HCT116 (cell line): ENCODE data around the gene PJA2. TPM values are rescaled to one million over a fixed set of nuclear protein-coding genes. Genes with fewer than 3 reads are reported as not detected.

Experiments
- ATAC-seq: fragments of 200-7000 bp; cut with Tn5 transposase; 2 replicates; pipeline ENCODE4 v1.9.1; 2020; ENCODE audit warnings: mild to moderate bottlenecking, moderate library complexity
- BruUV-seq: library from RNA; stranded (reverse); fragments of 400-500 nt; replicated peaks from 2 replicates; lab custom pipeline; 2021; lab: Mats Ljungman, UMichigan
- CTCF ChIA-PET: fragments of 300-600 bp; sonication (Branson Sonifier 250); formaldehyde crosslinking; loops from one replicate; lab custom pipeline; 2021; ENCODE audit warnings: antibody characterized with exemption; lab: Charles Lee
- POLR2A ChIA-PET: fragments of 300-600, 350-600 bp; sonication (Branson Sonifier 250); formaldehyde crosslinking; loops from one replicate; lab custom pipeline; 2021; ENCODE audit warnings: antibody characterized with exemption; lab: Charles Lee
- RAD21 ChIA-PET, 2 experiments: fragments of 300-600 bp; sonication (Branson Sonifier 250); formaldehyde crosslinking; loops; one replicate each; lab custom pipeline; 2023; ENCODE audit warnings: low total read pairs in 2 of 2; ENCODE audit not compliant: uncharacterized antibody in 2 of 2, unreplicated experiment in 2 of 2, low non-redundant PET in 1 of 2; lab: Charles Lee
- DNase-seq: peaks from one replicate; pipeline ENCODE4 v3.0.0-alpha.2; 2010; ENCODE audit warnings: low read depth, low spot score
- H2AFZ ChIP-seq: fragments of 200-600 bp; shearing (Covaris generic), sonication (generic); 2 replicates; pipeline ENCODE4 v1.6.1; 2017; ENCODE audit warnings: low read depth, mixed run types, mixed read lengths, antibody characterized with exemption, low read length; ENCODE audit not compliant: poor library complexity, severe bottlenecking
- H3K27ac ChIP-seq: 2 replicates; pipeline ENCODE4 v1.5.1; 2012; ENCODE audit warnings: low read depth, low read length
- H3K27me3 ChIP-seq: fragments of 200-600 bp; sonication (generic); 2 replicates; pipeline ENCODE4 v1.6.1; 2016; ENCODE audit warnings: mixed run types, low read length, mixed read lengths; ENCODE audit not compliant: insufficient read depth
- H3K36me3 ChIP-seq, 2 experiments: fragments of 200-500 bp in 1 of 2; fragments of 200-600 bp in 1 of 2; sonication (Bioruptor generic) in 1 of 2; sonication (generic) in 1 of 2; 2 replicates each; pipeline versions ENCODE4 v1.5.1 to v1.6.1; 2014 to 2016; ENCODE audit warnings: low read length in 2 of 2, inconsistent platforms in 1 of 2, mixed read lengths in 1 of 2, mixed run types in 1 of 2; ENCODE audit not compliant: insufficient read depth in 2 of 2, control insufficient read depth in 1 of 2
- H3K4me1 ChIP-seq, 2 experiments: fragments of 200-600 bp in 1 of 2; sonication (generic) in 1 of 2; 2 replicates each; pipeline versions ENCODE4 v1.5.1 to v1.6.1; 2012 to 2017; ENCODE audit warnings: low read length in 2 of 2, inconsistent platforms in 1 of 2, mild to moderate bottlenecking in 1 of 2, mixed read lengths in 1 of 2, mixed run types in 1 of 2, moderate library complexity in 1 of 2; ENCODE audit not compliant: insufficient read depth in 2 of 2, control insufficient read depth in 1 of 2
- H3K4me2 ChIP-seq: fragments of 200-600 bp; sonication (generic); 2 replicates; pipeline ENCODE4 v1.6.1; 2017; ENCODE audit warnings: mixed run types, low read length, mixed read lengths
- H3K4me3 ChIP-seq, 2 experiments: fragments of 200-600 bp in 1 of 2; sonication (generic) in 1 of 2; replicated peaks in 1 of 2; 2 replicates each; pipeline ENCODE4 v1.5.1; 2011 to 2016; ENCODE audit warnings: low read length in 2 of 2, control low read depth in 1 of 2, low read depth in 1 of 2, mild to moderate bottlenecking in 1 of 2, mixed read lengths in 1 of 2, mixed run types in 1 of 2
- H3K79me2 ChIP-seq: fragments of 200-600 bp; sonication (generic); 2 replicates; pipeline ENCODE4 v1.6.1; 2017; ENCODE audit warnings: mild to moderate bottlenecking, mixed run types, low read length, moderate library complexity, mixed read lengths; ENCODE audit not compliant: insufficient read depth
- H3K9ac ChIP-seq: fragments of 200-600 bp; sonication (generic); 2 replicates; pipeline ENCODE4 v1.6.1; 2016; ENCODE audit warnings: low read length, mixed read lengths
- H3K9me2 ChIP-seq: fragments of 200-600 bp; sonication (generic), shearing (Covaris generic); 2 replicates; pipeline ENCODE4 v1.6.1; 2017; ENCODE audit warnings: mixed run types, mild to moderate bottlenecking, moderate library complexity; ENCODE audit not compliant: insufficient read depth
- H3K9me3 ChIP-seq, 2 experiments: fragments of 200-500 bp in 1 of 2; fragments of 200-600 bp in 1 of 2; sonication (Bioruptor generic) in 1 of 2; sonication (generic) in 1 of 2; 2 replicates each; pipeline ENCODE4 v1.6.1; 2014 to 2017; ENCODE audit warnings: low read length in 2 of 2, mixed read lengths in 2 of 2, inconsistent platforms in 1 of 2, low read depth in 1 of 2, mild to moderate bottlenecking in 1 of 2, mixed run types in 1 of 2, moderate library complexity in 1 of 2; ENCODE audit not compliant: control insufficient read depth in 1 of 2, insufficient read depth in 1 of 2
- H4K20me1 ChIP-seq: fragments of 200-600 bp; sonication (generic), shearing (Covaris generic); 2 replicates; pipeline ENCODE4 v1.6.1; 2017; ENCODE audit warnings: mixed run types, mild to moderate bottlenecking, moderate library complexity; ENCODE audit not compliant: insufficient read depth
- CBX3 ChIP-seq: IDR thresholded peaks from 2 replicates; pipeline ENCODE4 v1.6.1; 2012; ENCODE audit warnings: low read depth
- CEBPB ChIP-seq: IDR thresholded peaks from 2 replicates; pipeline ENCODE4 v1.6.1; 2012; ENCODE audit warnings: low read depth
- CTCF ChIP-seq, 3 experiments: fragments of 200-600 bp in 1 of 3; sonication (generic) in 1 of 3; IDR thresholded peaks in 2 of 3; conservative IDR thresholded peaks in 1 of 3; 2 replicates each; pipeline ENCODE4 v1.5.1; 2012 to 2017; ENCODE audit warnings: low read depth in 2 of 3, low read length in 2 of 3, antibody characterized with exemption in 1 of 3, borderline replicate concordance in 1 of 3, control low read depth in 1 of 3, mild to moderate bottlenecking in 1 of 3, mixed read lengths in 1 of 3, mixed run types in 1 of 3, moderate library complexity in 1 of 3; ENCODE audit not compliant: insufficient read depth in 1 of 3
- EGR1 ChIP-seq: IDR thresholded peaks from 2 replicates; pipeline ENCODE4 v1.6.1; 2012; ENCODE audit warnings: low read depth
- ELF1 ChIP-seq: IDR thresholded peaks from 2 replicates; pipeline ENCODE4 v1.6.1; 2012; ENCODE audit warnings: low read depth, borderline replicate concordance
- EZH2 ChIP-seq: fragments of 200-600 bp; sonication (generic); IDR thresholded peaks from 2 replicates; pipeline ENCODE4 v1.6.1; 2017; ENCODE audit warnings: antibody characterized with exemption, mixed run types
- FOSL1 ChIP-seq: IDR thresholded peaks from 2 replicates; pipeline ENCODE4 v1.6.1; 2012; ENCODE audit warnings: low read depth
- JUND ChIP-seq: IDR thresholded peaks from 2 replicates; pipeline ENCODE4 v1.6.1; 2012
- MAX ChIP-seq: IDR thresholded peaks from 2 replicates; pipeline ENCODE4 v1.6.1; 2012
- RAD21 ChIP-seq: IDR thresholded peaks from 2 replicates; pipeline ENCODE4 v1.6.1; 2012; ENCODE audit warnings: low read depth, mild to moderate bottlenecking
- SIN3A ChIP-seq: IDR thresholded peaks from 2 replicates; pipeline ENCODE4 v1.6.1; 2012; ENCODE audit warnings: low read depth
- SP1 ChIP-seq: IDR thresholded peaks from 2 replicates; pipeline ENCODE4 v1.6.1; 2012; ENCODE audit warnings: low read depth
- TCF7L2 ChIP-seq: IDR thresholded peaks from 2 replicates; pipeline ENCODE4 v1.7.0; 2011; ENCODE audit warnings: borderline replicate concordance, inconsistent platforms; ENCODE audit not compliant: insufficient read depth, insufficient read length; ENCODE audit errors: extremely low read depth
- YY1 ChIP-seq: IDR thresholded peaks from 2 replicates; pipeline ENCODE4 v1.6.1; 2011; ENCODE audit warnings: low read length, low read depth, moderate library complexity, mild to moderate bottlenecking; ENCODE audit not compliant: insufficient replicate concordance; ENCODE audit errors: extremely low read depth
- ZBTB33 ChIP-seq: IDR thresholded peaks from 2 replicates; pipeline ENCODE4 v1.6.1; 2011; ENCODE audit warnings: mild to moderate bottlenecking, low read length, moderate library complexity; ENCODE audit not compliant: insufficient replicate concordance; ENCODE audit errors: extremely low read depth
- ZFX ChIP-seq: fragments of 450-650 bp; IDR thresholded peaks from 2 replicates; pipeline ENCODE4 v1.6.1; 2017
- ZNF274 ChIP-seq: fragments of 200-500 bp; sonication (Bioruptor generic); IDR thresholded peaks from 2 replicates; pipeline ENCODE4 v1.6.1; 2014; ENCODE audit warnings: mild to moderate bottlenecking, low read depth, low read length, inconsistent platforms
- intact Hi-C: fragments of 100-400 bp; cut with micrococcal nuclease; formaldehyde crosslinking; loops from 2 replicates; pipeline ENCODE4 v1.10.0; 2022
- total RNA-seq: library from RNA; stranded (reverse); gene quantifications from one replicate; pipeline ENCODE4 v1.2.1, GENCODE V29; 2021; ENCODE audit not compliant: unreplicated experiment
- TF ChIP-seq, protein P1 (sequence below): IDR thresholded peaks from 2 replicates; pipeline ENCODE4 v1.6.1; 2012; ENCODE audit warnings: low read depth

The PJA2 gene
- total RNA-seq, 1 experiment from 2014 or later = 38.4 TPM

GRCh38 chr5:109300367-109300766, 109.4 kb downstream of the PJA2 start (continued):
- TF ChIP-seq ZBTB33 (no peak), SP1 (no peak), JUND (no peak), SIN3A (no peak), YY1 (no peak), CEBPB (no peak), ZFX (no peak)

DNA sequence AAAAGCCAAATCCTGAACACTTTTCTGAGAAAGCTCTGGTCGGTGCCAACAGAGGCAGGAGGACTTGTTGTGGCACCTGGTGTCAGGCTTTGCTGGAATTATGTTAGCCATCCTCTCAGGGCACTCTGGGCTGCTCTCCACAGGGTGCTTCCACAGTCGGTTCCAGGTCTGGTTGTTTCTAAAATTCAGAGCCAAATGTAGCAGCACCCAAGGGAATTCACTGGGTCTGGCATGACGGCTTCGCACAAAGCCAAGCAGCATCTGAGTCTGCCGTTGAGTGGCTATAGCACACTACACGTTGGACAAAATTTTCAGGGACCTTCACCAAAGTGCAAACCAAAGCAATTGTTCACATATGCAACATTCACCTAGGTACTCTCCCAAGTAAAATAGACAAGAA, 110.2 kb downstream of the PJA2 start:
- Histone ChIP-seq H3K4me2 (no peak overlapping the region), H3K79me2 (no peaks in the 10 kb centered on the region)
- DNase-seq = no peak
- TF ChIP-seq RAD21 = no peak
- TF ChIP-seq EGR1 = no peak
- no peak for TF ChIP-seq CBX3
- TF ChIP-seq MAX = no peak
- TF ChIP-seq TCF7L2 = no peak
- no peak for TF ChIP-seq CTCF (IDR thresholded peaks at IDR 0.05 in 2 of 3, conservative IDR thresholded peaks at IDR 0.05 in 1 of 3; ENCODE audit: borderline replicate concordance in 1 of 3, insufficient read depth in 1 of 3, low read depth in 2 of 3, low read length in 2 of 3)
- no peak for TF ChIP-seq ELF1
- no peak for TF ChIP-seq EZH2
- TF ChIP-seq ZFX = no peak
- TF ChIP-seq JUND = no peak
- no peak for TF ChIP-seq SIN3A
- TF ChIP-seq FOSL1 = no peak
- TF ChIP-seq SP1 = no peak
- no peak for TF ChIP-seq ZNF274
- TF ChIP-seq, protein P1, sequence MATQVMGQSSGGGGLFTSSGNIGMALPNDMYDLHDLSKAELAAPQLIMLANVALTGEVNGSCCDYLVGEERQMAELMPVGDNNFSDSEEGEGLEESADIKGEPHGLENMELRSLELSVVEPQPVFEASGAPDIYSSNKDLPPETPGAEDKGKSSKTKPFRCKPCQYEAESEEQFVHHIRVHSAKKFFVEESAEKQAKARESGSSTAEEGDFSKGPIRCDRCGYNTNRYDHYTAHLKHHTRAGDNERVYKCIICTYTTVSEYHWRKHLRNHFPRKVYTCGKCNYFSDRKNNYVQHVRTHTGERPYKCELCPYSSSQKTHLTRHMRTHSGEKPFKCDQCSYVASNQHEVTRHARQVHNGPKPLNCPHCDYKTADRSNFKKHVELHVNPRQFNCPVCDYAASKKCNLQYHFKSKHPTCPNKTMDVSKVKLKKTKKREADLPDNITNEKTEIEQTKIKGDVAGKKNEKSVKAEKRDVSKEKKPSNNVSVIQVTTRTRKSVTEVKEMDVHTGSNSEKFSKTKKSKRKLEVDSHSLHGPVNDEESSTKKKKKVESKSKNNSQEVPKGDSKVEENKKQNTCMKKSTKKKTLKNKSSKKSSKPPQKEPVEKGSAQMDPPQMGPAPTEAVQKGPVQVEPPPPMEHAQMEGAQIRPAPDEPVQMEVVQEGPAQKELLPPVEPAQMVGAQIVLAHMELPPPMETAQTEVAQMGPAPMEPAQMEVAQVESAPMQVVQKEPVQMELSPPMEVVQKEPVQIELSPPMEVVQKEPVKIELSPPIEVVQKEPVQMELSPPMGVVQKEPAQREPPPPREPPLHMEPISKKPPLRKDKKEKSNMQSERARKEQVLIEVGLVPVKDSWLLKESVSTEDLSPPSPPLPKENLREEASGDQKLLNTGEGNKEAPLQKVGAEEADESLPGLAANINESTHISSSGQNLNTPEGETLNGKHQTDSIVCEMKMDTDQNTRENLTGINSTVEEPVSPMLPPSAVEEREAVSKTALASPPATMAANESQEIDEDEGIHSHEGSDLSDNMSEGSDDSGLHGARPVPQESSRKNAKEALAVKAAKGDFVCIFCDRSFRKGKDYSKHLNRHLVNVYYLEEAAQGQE = no peak
- TF ChIP-seq, all 23 proteins: peak for 0
- ChIA-PET POLR2A (no interaction called here), RAD21 (no interaction called here), CTCF (no interaction called here)
- Histone ChIP-seq H3K27ac (no peak overlapping the region), H3K9ac (no peak overlapping the region), H3K27me3 (no peaks in the 10 kb centered on the region), H3K4me3 (no peak overlapping the region), H3K9me3 (no peaks in the 10 kb centered on the region), H3K4me1 (no peaks in the 10 kb centered on the region), H3K9me2 (no peaks in the 10 kb centered on the region), H3K36me3 (no peaks in the 10 kb centered on the region), H2AFZ (no peak overlapping the region), H4K20me1 (no peaks in the 10 kb centered on the region)
- intact Hi-C loops = no loop called here
- no TSS peak for BruUV-seq
- ATAC-seq = no peak
